MM.1S (cell line): Measurements from ENCODE around the gene AP3B1.

ENCODE experiments used
- DNase-seq: peaks from one replicate; pipeline ENCODE4 v3.0.0-alpha.2; 2015
- H2AFZ ChIP-seq: fragments of 300-600 bp; sonication (generic); 2 replicates; pipeline ENCODE4 v1.6.0; 2016; ENCODE audit warnings: antibody characterized with exemption, low read length
- H3F3A ChIP-seq: fragments of 300-600 bp; sonication (generic); 2 replicates; pipeline ENCODE4 v1.6.1; 2016; ENCODE audit warnings: mild to moderate bottlenecking, antibody characterized with exemption, low read length, moderate library complexity, mixed read lengths; ENCODE audit not compliant: insufficient read depth
- H3K27ac ChIP-seq: fragments of 300-600 bp; sonication (generic); 2 replicates; pipeline ENCODE4 v1.5.1; 2016; ENCODE audit warnings: mild to moderate bottlenecking, low read length
- H3K27me3 ChIP-seq: fragments of 300-600 bp; sonication (generic); replicated peaks from 2 replicates; pipeline ENCODE4 v1.6.0; 2016; ENCODE audit warnings: low read length; ENCODE audit not compliant: insufficient read depth
- H3K36me3 ChIP-seq: fragments of 300-600 bp; sonication (generic); replicated peaks from 2 replicates; pipeline ENCODE4 v1.6.1; 2016; ENCODE audit warnings: mild to moderate bottlenecking, low read length, mixed read lengths; ENCODE audit not compliant: insufficient read depth
- H3K4me1 ChIP-seq: fragments of 300-600 bp; sonication (generic); 2 replicates; pipeline ENCODE4 v1.6.1; 2016; ENCODE audit warnings: low read length, mixed read lengths
- H3K4me2 ChIP-seq: fragments of 300-600 bp; sonication (generic); 2 replicates; pipeline ENCODE4 v1.6.0; 2016; ENCODE audit warnings: low read depth, low read length
- H3K4me3 ChIP-seq: fragments of 300-600 bp; sonication (generic); 2 replicates; pipeline ENCODE4 v1.5.1; 2016; ENCODE audit warnings: low read length, mixed read lengths
- H3K79me2 ChIP-seq: fragments of 300-600 bp; sonication (generic); 2 replicates; pipeline ENCODE4 v1.6.1; 2016; ENCODE audit warnings: mixed run types, low read length, mixed read lengths
- H3K9ac ChIP-seq: fragments of 300-600 bp; sonication (generic); 2 replicates; pipeline ENCODE4 v1.6.1; 2016; ENCODE audit warnings: low read length, mixed read lengths
- H3K9me2 ChIP-seq: fragments of 300-600 bp; sonication (generic); replicated peaks from 2 replicates; pipeline ENCODE4 v1.6.1; 2016; ENCODE audit warnings: mild to moderate bottlenecking, low read length, mixed read lengths; ENCODE audit not compliant: insufficient read depth
- H3K9me3 ChIP-seq: fragments of 300-600 bp; sonication (generic); replicated peaks from 2 replicates; pipeline ENCODE4 v1.6.1; 2016; ENCODE audit warnings: mild to moderate bottlenecking, low read length, mixed read lengths; ENCODE audit not compliant: insufficient read depth
- H4K20me1 ChIP-seq: fragments of 300-600 bp; sonication (generic); 2 replicates; pipeline ENCODE4 v1.6.1; 2016; ENCODE audit warnings: mild to moderate bottlenecking, low read length, moderate library complexity, mixed read lengths; ENCODE audit not compliant: insufficient read depth
- CTCF ChIP-seq: fragments of 300-600 bp; sonication (generic); IDR thresholded peaks from 2 replicates; pipeline ENCODE4 v1.5.1; 2016; ENCODE audit warnings: antibody characterized with exemption, low read length, mixed read lengths
- EZH2 ChIP-seq: fragments of 300-600 bp; sonication (generic); optimal IDR thresholded peaks from 2 replicates; pipeline ENCODE3; 2017; ENCODE audit warnings: low read depth, mild to moderate bottlenecking, antibody characterized with exemption, low read length, mixed read lengths
- EZH2phosphoT487 ChIP-seq: fragments of 300-600 bp; sonication (generic); IDR thresholded peaks from 2 replicates; pipeline ENCODE4 v1.6.1; 2018; ENCODE audit warnings: antibody characterized with exemption, low read length

AP3B1 gene

GRCh38 chr5:78327761-78328510 lies 33.4 kb upstream of the AP3B1 start:
- H3F3A ChIP-seq = no peaks in the 10 kb centered on the region
- H3K9ac ChIP-seq = no peak overlapping the region
- H4K20me1 ChIP-seq = no peaks in the 10 kb centered on the region
- TF ChIP-seq EZH2 = no peak
- TF ChIP-seq EZH2phosphoT487 = no peak
- no peak for TF ChIP-seq CTCF
- H3K4me1 ChIP-seq = no peaks in the 10 kb centered on the region
- no peak overlapping the region for H3K27ac ChIP-seq
- DNase-seq = no peak
- no peaks in the 10 kb centered on the region for H3K9me2 ChIP-seq
- no peaks in the 10 kb centered on the region for H3K79me2 ChIP-seq
- no peak overlapping the region for H3K4me3 ChIP-seq
- H3K27me3 ChIP-seq = no peaks in the 10 kb centered on the region
- no peak overlapping the region for H3K4me2 ChIP-seq
- H3K9me3 ChIP-seq = no peaks in the 10 kb centered on the region
- H3K36me3 ChIP-seq = no peaks in the 10 kb centered on the region
- H2AFZ ChIP-seq = no peak overlapping the region

GRCh38 chr5:78326930-78327329 lies 32.4 kb upstream of the AP3B1 start:
- no peak for DNase-seq
- Histone ChIP-seq H3F3A (no peaks in the 10 kb centered on the region), H3K27ac (no peak overlapping the region), H3K9ac (no peak overlapping the region), H3K4me1 (no peaks in the 10 kb centered on the region), H3K9me3 (no peaks in the 10 kb centered on the region), H3K79me2 (no peaks in the 10 kb centered on the region), H3K27me3 (no peaks in the 10 kb centered on the region), H3K9me2 (no peaks in the 10 kb centered on the region), H2AFZ (no peak overlapping the region), H4K20me1 (no peaks in the 10 kb centered on the region), H3K36me3 (no peaks in the 10 kb centered on the region), H3K4me2 (no peak overlapping the region), H3K4me3 (no peak overlapping the region)
- no peak for TF ChIP-seq EZH2
- no peak for TF ChIP-seq EZH2phosphoT487
- no peak for TF ChIP-seq CTCF

- no peak overlapping the region for H3K9ac ChIP-seq
- DNase-seq = no peak
These were observed 28.7 kb upstream of the AP3B1 start for GRCh38 chr5:78323241-78323640.

More at GRCh38 chr5:78323241-78323640, 28.7 kb upstream of the AP3B1 start:
- no peaks in the 10 kb centered on the region for H3K9me2 ChIP-seq
- H3K4me3 ChIP-seq = no peak overlapping the region
- H3K36me3 ChIP-seq = no peaks in the 10 kb centered on the region
- no peaks in the 10 kb centered on the region for H3K9me3 ChIP-seq
- H3K4me2 ChIP-seq = no peak overlapping the region
- H3F3A ChIP-seq = no peaks in the 10 kb centered on the region
- no peak overlapping the region for H3K27ac ChIP-seq
- no peaks in the 10 kb centered on the region for H3K27me3 ChIP-seq
- TF ChIP-seq EZH2 = no peak
- TF ChIP-seq EZH2phosphoT487 = no peak
- TF ChIP-seq CTCF = no peak
- no peak overlapping the region for H2AFZ ChIP-seq
- H3K4me1 ChIP-seq = no peaks in the 10 kb centered on the region
- no peaks in the 10 kb centered on the region for H4K20me1 ChIP-seq
- no peaks in the 10 kb centered on the region for H3K79me2 ChIP-seq
